NCI-H2107 (cell line): ENCODE measurements around the gene UPF3A.

Experiments
- DNase-seq: peaks from one replicate; lab custom pipeline; 2025; lab: John Stamatoyannopoulos, UW

Gene UPF3A

GRCh38 chr13:114304346-114305034 lies 23.1 kb downstream of the UPF3A start:
- no peak for DNase-seq

GRCh38 chr13:114309086-114309485 lies 27.7 kb downstream of the UPF3A start:
- no peak for DNase-seq

DNA sequence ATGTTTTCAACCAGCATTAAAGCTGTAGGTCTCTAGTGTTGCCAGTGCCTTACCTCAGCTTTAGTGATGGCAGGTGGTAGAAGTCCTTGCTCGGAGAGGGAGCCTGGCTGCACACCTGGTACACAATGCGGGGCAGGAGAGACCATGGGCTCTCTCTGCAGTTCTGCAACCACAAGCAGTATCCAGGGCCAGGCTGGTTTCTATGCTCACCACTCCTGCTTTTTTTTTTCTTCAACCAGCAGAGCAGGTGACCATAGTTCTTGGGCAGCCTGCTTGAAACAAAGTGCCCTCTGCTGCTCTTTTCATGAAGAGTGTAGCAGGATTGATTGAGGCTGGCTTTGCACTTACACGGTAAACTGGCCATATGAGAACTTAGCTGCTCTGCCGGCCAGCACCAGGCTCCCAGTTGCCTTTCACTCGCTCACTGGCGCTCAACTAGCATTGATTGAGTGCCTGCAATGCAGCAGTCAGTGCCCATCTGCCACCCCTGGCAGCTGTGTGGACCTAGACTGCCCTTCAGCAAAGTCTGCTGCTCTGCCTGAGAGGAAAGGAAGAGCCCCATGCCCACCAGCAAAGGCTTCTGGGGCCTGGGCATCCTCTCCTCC lies 28.5 kb downstream of the UPF3A start:
- DNase-seq, result peak; percentile 31

DNA sequence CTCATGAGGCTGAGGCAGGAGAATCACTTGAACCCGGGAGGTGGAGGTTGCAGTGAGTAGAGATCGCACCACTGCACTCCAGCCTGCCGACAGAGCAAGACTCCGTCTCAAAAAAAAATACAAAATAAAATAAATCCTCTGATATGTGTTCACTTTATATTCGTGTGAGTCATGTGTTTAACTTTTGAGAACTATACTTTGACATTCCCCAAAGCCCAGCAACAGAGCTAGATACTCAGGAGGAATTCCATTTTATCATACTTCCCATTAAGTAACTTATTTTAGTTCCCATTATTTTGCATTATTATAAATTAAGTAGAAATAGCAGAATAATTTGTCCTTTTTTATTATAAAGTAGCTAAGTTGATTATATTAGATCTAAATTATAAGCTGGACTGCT lies 29.6 kb downstream of the UPF3A start:
- DNase-seq, result no peak

GRCh38 chr13:114311387-114311786 lies 30.0 kb downstream of the UPF3A start:
- DNase-seq, result no peak

GRCh38 chr13:114311908-114312307 lies 30.5 kb downstream of the UPF3A start:
- no peak for DNase-seq

DNA sequence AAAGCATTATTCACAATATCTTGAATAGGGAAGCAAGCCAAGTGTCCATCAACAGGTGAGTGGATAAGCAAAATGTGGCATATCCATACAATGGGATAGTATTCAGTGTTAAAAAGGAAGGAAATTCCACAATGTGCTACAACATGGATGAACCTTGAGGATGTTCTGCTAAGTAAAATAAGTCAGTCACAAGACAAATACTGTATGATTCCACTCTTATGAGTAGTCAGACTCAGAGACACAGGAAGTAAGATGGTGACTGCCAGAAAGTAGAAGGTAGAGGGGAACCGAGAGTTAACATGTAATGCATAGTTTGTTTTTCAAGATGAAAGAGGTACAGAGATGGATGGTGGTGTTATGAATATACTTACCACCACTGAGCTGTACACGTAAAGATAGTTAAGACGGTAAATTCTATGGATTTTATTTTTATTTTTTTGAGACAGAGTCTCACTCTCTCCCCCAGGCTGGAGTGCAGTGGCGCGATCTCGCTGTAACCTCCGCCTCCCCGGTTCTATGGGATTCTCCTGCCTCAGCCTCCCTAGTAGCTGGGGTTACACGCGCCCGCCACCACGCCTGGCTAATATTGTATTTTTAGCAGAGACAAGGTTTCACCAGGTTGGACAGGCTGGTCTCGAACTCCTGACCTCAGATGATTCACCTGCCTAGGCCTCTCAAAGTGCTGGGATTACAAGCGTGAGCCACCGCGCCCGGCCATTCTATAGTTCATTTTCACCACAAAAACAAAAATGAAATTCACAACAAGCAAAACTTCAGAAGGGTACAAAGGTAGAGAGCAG lies 31.9 kb downstream of the UPF3A start:
- DNase-seq, result no peak

DNA sequence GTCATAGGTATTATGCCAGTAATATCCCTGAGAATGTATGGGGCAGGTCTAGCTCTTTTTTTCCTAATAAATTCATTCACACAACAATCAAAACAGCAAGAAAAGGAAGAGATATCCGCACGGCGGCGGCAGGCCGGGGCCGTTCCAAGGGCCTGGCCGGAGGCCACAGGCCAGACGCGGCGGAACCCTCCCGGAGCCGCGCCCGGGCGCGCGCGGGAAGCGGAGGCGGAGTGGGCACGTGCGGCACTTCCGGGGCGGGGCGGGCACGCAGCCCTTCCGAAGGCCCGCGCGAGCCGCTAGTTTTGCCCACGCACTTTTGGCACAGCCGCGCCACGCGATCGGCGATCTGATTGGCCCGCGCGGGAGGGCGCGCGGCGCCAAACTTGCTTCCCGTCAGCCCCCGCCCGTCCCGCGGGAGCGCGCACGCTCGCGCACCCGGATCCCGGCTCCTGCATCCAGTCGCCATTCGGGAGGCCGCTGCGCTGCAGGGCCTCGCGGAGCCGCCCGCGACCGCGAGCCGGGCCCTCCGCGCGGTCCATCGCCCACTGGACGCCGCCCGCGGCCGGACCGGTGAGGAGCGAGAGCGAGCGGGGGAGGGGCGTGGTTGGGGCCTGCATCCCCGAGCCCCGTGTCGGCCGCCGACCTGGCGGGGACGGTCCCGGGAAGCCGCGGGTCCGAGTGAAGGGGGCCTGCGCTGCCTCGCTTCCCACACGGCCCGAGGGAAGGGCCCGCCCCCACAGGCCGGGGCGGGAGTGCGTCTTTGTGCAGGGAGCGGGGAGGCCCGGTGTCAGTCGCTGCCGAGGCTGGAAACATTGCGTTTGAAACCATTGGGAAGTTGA lies 32.9 kb downstream of the UPF3A start, which contains the start of gene CHAMP1:
Gene CHAMP1 (plus strand): TSS at position 430 of the 839 bp plus-strand sequence. CDS start 9,340 bp downstream, outside the sequence.
- DNase-seq, result peak; percentile 82

GRCh38 chr13:114315074-114315785 lies 33.8 kb downstream of the UPF3A start:
- DNase-seq, result no peak

DNA sequence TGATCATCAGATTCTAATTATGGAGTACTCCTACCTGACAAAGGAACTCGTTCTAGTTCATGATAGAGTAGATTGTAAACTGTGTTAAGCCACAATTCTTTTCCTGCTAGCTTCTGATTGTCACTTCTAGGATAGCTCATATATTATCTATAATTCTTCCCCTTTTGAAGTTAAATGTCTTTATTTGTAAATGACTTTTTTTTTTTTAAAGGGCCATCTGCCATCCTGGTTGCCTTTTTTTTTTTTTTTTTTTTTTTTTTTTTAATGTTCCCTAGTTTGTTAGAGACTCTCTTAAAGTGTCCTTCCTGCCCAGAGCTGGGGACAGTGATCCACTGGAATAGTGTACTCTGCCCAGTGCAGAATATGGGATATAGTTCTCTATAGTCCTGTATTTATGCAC lies 37.2 kb downstream of the UPF3A start:
- DNase-seq, result no peak

DNA sequence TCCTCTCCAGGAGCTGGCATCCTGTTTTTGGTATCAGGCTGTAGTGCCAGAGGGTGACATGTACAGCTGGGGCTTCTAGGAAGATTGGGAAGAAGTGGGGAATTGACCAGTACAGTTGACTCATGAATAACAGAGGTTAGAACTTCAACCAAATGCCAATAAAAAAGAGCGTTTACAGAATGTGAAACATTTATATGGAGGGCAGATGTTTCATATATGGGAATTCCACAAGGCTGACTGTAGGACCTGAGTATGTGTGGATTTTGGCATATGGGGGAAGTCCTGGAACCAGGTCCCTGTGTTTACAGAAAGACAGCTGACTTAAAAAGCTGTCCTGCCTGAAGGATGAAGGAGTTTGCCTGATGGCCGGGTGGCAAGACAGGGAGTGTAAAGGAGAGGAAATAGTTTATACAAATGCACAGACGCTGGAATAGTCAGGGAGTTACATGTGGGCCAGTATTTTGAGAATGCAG lies 38.1 kb downstream of the UPF3A start:
- no peak for DNase-seq

DNA sequence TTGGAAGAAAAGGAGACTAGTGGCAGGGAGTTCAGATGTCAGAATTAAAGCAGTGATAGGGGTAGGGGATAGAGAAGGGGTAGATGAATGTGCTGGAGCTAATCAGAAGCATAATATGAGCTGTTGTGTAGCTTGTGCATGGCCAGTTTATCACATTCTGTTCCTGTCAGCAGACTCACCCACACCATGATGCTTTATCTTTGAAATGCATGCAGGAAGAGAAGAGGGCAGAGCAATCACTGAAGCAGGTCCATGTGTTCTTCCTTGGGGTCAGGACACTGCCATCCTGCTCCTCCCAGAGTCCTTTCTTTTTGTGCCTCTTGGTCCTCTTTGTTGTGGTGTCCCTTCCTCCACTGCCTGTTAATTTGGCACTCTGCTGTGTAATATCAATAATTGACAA lies 38.7 kb downstream of the UPF3A start:
- no peak for DNase-seq

DNA sequence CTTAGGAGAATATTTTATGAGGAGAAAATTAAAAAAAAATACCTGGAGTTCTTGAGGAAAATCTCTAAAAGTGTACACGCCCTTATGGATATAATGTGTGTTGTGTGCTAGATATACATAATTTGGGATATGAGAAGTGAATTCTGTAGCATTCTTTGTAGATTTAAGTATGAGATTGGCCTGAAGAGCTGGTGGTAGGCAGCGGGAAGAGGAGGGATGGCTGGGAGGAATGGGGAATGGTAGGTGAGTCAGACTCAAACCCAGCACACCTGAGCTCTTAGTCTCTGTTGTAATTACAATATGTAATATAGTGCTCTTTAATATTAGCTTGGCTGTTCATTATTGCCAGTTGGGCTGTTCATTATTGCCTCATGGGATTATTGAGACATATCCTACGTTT lies 39.9 kb downstream of the UPF3A start:
- no peak for DNase-seq

DNA sequence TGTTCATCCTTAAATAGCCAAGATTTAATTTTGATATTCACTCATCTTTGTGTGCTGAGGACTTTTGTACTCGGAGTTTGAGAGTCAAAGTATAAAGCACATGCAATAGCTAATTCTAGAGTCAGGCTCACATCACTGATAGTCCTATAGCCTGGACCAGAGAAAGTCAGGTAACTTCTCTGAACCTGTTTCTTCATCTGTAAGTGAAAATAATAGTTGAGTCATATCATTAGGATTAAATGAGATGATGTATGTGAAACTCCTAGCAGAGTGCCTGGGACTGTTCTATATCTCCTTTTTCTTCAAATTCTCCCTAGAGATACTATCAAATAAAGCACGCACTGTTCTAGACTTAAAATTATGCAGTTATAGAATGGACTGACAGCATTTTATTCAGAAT lies 41.9 kb downstream of the UPF3A start:
- DNase-seq, result no peak

DNA sequence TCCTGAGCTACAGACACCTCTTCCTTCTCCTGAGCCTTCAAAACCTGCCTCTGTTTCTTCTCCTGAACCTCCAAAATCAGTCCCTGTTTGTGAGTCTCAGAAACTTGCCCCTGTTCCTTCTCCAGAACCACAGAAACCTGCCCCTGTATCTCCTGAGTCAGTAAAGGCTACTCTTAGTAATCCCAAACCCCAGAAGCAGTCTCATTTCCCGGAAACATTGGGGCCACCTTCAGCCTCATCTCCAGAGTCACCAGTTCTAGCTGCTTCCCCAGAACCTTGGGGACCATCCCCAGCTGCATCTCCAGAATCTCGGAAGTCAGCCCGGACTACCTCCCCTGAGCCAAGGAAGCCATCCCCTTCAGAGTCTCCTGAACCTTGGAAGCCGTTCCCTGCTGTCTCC lies 42.9 kb downstream of the UPF3A start:
- DNase-seq, result no peak

GRCh38 chr13:114325729-114326128 lies 44.3 kb downstream of the UPF3A start:
- DNase-seq, result no peak

DNA sequence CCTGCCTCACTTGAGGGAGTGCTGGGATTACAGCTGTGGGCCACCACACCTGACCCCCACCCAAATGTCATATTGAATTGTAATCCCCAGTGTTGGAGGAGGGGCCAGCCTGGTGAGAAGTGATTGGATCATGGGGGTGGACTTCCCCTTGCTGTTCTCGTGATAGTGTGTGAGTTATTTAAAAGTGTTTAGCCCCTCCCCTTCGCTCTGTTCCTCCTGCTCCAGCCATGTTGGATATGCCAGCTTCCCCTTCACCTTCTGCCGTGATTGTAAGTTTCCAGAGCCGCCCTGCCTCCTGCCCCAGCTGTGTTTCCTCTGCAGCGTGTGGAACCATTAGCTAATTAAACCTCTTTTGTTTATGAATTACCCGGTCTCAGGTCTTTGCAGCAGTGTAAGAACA lies 46.6 kb downstream of the UPF3A start:
- no peak for DNase-seq

DNA sequence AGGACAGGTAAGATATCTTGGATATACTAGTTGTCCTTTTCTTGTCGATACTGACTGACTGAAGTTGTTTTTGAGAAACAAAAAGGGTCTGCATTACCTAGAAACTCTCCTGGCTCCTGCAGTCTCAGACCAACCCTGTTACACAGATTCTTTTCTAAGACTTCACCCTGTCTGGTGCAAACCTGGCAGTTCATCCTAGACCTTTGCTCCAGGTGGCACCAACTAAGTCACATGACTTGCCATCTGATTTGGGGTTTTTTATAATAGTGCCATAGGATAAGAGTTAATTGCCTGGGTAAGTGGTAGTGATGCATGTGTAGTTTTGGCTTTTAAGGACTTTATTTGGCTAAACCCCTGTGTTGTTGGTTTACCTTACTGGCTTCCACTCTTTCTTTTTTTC lies 47.2 kb downstream of the UPF3A start:
- DNase-seq, result no peak

GRCh38 chr13:114330086-114330485 lies 48.7 kb downstream of the UPF3A start:
- DNase-seq, result no peak

DNA sequence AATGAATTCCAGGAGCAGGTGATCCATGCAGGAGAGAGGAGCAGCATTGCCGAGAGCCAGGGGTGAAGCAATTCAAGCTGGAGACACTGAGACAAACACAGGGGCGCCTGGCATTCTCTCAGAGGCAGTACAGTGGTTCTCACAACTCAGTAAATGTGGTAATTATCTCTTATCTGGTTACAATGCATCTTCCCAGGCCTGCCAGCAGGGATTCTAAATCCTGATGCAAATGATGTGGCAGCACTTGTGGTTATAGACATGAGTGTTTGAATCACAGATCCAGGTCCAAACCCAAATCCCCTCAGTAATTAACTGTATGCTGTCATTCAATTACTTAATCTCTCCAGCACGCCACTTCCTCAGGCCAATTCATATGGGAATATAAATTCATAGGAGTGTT lies 52.5 kb downstream of the UPF3A start:
- DNase-seq, result peak; percentile 23

DNA sequence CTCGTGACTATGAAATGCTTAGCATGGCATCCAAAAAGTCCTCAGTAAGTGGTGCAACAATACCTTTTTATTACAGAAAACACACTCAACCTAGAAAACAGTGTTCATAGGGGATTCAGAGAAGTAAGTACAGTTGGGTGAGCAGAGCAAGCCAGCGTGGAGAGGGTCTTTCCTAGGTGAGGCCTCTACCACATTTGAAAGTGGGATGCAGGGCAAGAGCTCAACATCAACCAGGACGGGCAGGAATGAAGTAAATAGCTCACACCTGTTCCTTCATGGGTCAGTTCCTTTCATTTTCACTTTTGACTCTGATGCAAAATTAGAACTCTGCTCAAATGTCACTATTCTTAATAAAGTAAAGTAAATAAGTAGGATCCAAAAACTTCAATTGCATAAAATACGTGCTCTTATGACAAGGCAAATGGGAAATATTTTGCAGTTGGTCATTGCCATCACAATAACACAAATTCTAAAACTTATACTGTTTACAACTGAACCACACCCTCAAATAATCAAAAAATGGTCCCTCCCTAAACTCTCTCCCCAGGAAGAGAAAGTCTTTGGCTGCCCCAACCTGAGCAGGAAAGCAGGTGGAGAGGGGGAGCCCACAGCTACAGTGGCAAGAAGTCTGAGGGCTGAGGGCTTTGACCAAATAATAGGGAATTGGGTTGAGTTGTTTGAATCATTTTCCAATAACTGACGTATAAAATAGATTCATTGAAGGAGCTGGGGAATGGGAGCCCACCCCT lies 53.1 kb downstream of the UPF3A start:
- DNase-seq, result no peak
